IMR-90 (cell line): ENCODE measurements around the gene UBN2.
A peak's percentile ranks its signal among the peaks of the same experiment; 100 is the strongest.

Experiments
- BHLHE40 ChIP-seq: fragments of 150-350 bp; IDR thresholded peaks from 2 replicates; pipeline ENCODE4 v1.6.1; 2016; ENCODE audit warnings: mild to moderate bottlenecking, low read depth, low read length
- CEBPB ChIP-seq: IDR thresholded peaks from 2 replicates; pipeline ENCODE4 v1.6.1; 2012; ENCODE audit warnings: low read depth, low read length, improper control_type of control experiment
- CHD1 ChIP-seq: IDR thresholded peaks from 2 replicates; pipeline ENCODE4 v1.6.1; 2012; ENCODE audit warnings: low read depth, low read length, improper control_type of control experiment
- MAFK ChIP-seq: IDR thresholded peaks from 2 replicates; pipeline ENCODE4 v1.6.1; 2012; ENCODE audit warnings: low read depth, low read length, improper control_type of control experiment
- MAZ ChIP-seq: IDR thresholded peaks from 2 replicates; pipeline ENCODE4 v1.6.1; 2012; ENCODE audit warnings: low read depth, mild to moderate bottlenecking, low read length, improper control_type of control experiment, moderate library complexity, borderline replicate concordance
- MXI1 ChIP-seq: IDR thresholded peaks from 2 replicates; pipeline ENCODE4 v1.6.1; 2012; ENCODE audit warnings: low read depth, mild to moderate bottlenecking, low read length, moderate library complexity, borderline replicate concordance
- NFE2L2 ChIP-seq: fragments of 150-350 bp; IDR thresholded peaks from 2 replicates; pipeline ENCODE4 v1.6.1; 2016; ENCODE audit warnings: low read depth, mild to moderate bottlenecking, low read length
- POLR2A ChIP-seq: IDR thresholded peaks from 2 replicates; pipeline ENCODE4 v1.6.1; 2012; ENCODE audit warnings: mild to moderate bottlenecking, low read depth, low read length
- RCOR1 ChIP-seq: IDR thresholded peaks from 2 replicates; pipeline ENCODE4 v1.6.1; 2012; ENCODE audit warnings: mild to moderate bottlenecking, low read length, improper control_type of control experiment; ENCODE audit not compliant: insufficient replicate concordance
- RFX5 ChIP-seq: IDR thresholded peaks from 2 replicates; pipeline ENCODE4 v1.8.0; 2012; ENCODE audit warnings: low read depth, mild to moderate bottlenecking, low read length, moderate library complexity
- TF ChIP-seq, protein P1 (sequence below): conservative IDR thresholded peaks from 2 replicates; pipeline ENCODE4 v1.5.1; 2012; ENCODE audit warnings: mild to moderate bottlenecking, low read depth, low read length, improper control_type of control experiment
- TF ChIP-seq, protein P2 (sequence below): fragments of 150-350 bp; IDR thresholded peaks from 2 replicates; pipeline ENCODE4 v1.6.1; 2017; ENCODE audit warnings: mild to moderate bottlenecking, antibody characterized with exemption, low read length, low read depth
- TF ChIP-seq, protein P3 (sequence below): fragments of 150-350 bp; IDR thresholded peaks from 2 replicates; pipeline ENCODE4 v1.6.1; 2016; ENCODE audit warnings: low read depth, mild to moderate bottlenecking, low read length, moderate library complexity, borderline replicate concordance

DNA sequence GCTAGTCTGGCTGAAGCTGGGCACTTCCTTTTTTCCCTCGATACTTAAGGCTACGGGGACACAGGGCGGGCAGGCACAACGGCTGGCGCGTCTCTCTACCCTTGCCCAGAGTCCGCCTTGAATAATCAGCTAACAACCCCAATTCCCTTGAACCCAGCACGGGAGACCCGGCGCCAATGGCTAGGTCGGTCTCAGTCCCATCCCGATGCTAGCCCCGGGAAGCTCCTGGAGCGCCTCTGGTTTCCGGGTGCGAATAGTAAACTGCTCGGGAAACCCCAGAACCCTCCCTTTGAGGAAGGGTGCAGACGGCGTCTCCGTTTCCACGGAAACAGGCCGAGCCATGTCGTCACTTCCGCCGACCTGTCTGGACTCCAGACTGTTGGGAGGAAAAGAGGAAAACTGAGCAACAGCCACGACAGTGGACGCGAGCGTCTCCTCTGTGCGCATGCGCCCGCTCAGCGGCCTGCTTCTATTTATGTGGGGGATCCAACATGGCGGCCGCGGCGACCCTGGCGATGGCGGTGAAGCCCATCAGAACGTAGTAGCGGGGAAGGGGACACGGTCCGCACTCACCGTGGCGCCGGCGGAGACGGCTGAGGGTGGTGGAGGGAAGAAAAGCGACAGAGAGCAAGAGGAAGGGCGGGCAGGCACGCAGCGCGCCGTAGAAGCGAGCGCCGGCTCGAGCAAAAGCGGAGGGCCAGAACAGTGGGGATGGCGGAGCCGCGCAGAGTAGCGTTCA, at the start of gene UBN2:
- TF ChIP-seq, protein P1, sequence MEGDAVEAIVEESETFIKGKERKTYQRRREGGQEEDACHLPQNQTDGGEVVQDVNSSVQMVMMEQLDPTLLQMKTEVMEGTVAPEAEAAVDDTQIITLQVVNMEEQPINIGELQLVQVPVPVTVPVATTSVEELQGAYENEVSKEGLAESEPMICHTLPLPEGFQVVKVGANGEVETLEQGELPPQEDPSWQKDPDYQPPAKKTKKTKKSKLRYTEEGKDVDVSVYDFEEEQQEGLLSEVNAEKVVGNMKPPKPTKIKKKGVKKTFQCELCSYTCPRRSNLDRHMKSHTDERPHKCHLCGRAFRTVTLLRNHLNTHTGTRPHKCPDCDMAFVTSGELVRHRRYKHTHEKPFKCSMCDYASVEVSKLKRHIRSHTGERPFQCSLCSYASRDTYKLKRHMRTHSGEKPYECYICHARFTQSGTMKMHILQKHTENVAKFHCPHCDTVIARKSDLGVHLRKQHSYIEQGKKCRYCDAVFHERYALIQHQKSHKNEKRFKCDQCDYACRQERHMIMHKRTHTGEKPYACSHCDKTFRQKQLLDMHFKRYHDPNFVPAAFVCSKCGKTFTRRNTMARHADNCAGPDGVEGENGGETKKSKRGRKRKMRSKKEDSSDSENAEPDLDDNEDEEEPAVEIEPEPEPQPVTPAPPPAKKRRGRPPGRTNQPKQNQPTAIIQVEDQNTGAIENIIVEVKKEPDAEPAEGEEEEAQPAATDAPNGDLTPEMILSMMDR: no peak
- TF ChIP-seq, protein P2, sequence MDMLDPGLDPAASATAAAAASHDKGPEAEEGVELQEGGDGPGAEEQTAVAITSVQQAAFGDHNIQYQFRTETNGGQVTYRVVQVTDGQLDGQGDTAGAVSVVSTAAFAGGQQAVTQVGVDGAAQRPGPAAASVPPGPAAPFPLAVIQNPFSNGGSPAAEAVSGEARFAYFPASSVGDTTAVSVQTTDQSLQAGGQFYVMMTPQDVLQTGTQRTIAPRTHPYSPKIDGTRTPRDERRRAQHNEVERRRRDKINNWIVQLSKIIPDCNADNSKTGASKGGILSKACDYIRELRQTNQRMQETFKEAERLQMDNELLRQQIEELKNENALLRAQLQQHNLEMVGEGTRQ: no peak
- TF ChIP-seq, protein P3, sequence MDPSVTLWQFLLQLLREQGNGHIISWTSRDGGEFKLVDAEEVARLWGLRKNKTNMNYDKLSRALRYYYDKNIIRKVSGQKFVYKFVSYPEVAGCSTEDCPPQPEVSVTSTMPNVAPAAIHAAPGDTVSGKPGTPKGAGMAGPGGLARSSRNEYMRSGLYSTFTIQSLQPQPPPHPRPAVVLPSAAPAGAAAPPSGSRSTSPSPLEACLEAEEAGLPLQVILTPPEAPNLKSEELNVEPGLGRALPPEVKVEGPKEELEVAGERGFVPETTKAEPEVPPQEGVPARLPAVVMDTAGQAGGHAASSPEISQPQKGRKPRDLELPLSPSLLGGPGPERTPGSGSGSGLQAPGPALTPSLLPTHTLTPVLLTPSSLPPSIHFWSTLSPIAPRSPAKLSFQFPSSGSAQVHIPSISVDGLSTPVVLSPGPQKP: no peak
- TF ChIP-seq NFE2L2 (no peak), POLR2A (peak; percentile 75), RFX5 (no peak), MAFK (no peak), BHLHE40 (no peak), CEBPB (peak; percentile 65), MXI1 (no peak; the same call in 1 of the 2 replicates), RCOR1 (no peak), CHD1 (no peak), MAZ (peak; percentile 21; the same call in 1 of the 2 replicates)
